ENCODE measurements around the gene TEX22.

GRCh38 chr14:105391541-105391940 is 6.8 kb upstream of the TEX22 start:
- TF ChIP-seq CTCF (conservative IDR thresholded peaks at IDR 0.05; ENCODE audit: low read length) (no peak), EZH2phosphoT487 (IDR thresholded peaks at IDR 0.05; ENCODE audit: borderline replicate concordance) (no peak)

Measured in Loucy (cell line).